SU-DHL-6 (cell line): ENCODE results near the gene ZNF688.

Source experiments
- H2AFZ ChIP-seq: fragments of 200-600 bp; sonication (generic); 2 replicates; pipeline ENCODE4 v1.6.1; 2014; ENCODE audit warnings: low read depth, mild to moderate bottlenecking, moderate library complexity, mixed read lengths, antibody characterized with exemption, low read length; ENCODE audit not compliant: severe bottlenecking
- H3F3A ChIP-seq: fragments of 200-600 bp; shearing (Covaris generic); 2 replicates; pipeline ENCODE4 v1.6.0; 2016; ENCODE audit warnings: antibody characterized with exemption, mild to moderate bottlenecking; ENCODE audit not compliant: insufficient read depth
- H3K27ac ChIP-seq: fragments of 200-600 bp; sonication (generic); 2 replicates; pipeline ENCODE4 v1.5.1; 2016; ENCODE audit warnings: low read depth, mild to moderate bottlenecking, low read length, moderate library complexity, mixed read lengths
- H3K27me3 ChIP-seq: fragments of 200-600 bp; sonication (generic), shearing (Covaris generic); 2 replicates; pipeline ENCODE4 v1.6.0; 2014; ENCODE audit warnings: mild to moderate bottlenecking, low read length
- H3K36me3 ChIP-seq: fragments of 200-600 bp; sonication (generic); 2 replicates; pipeline ENCODE4 v1.6.1; 2014; ENCODE audit warnings: mild to moderate bottlenecking, low read length, mixed read lengths
- H3K4me2 ChIP-seq: fragments of 300-600, 200-600 bp; shearing (Covaris generic), sonication (generic); 2 replicates; pipeline ENCODE4 v1.6.0; 2014; ENCODE audit warnings: low read length, low read depth, mild to moderate bottlenecking; ENCODE audit not compliant: poor library complexity, severe bottlenecking
- H3K4me3 ChIP-seq: fragments of 200-600 bp; sonication (generic); 2 replicates; pipeline ENCODE4 v1.5.1; 2014; ENCODE audit warnings: antibody characterized with exemption, low read length, mild to moderate bottlenecking, mixed read lengths; ENCODE audit not compliant: insufficient read depth, poor library complexity, severe bottlenecking
- H3K79me2 ChIP-seq: fragments of 200-600 bp; sonication (generic); 2 replicates; pipeline ENCODE4 v1.6.1; 2014; ENCODE audit warnings: mild to moderate bottlenecking, low read length, moderate library complexity; ENCODE audit not compliant: insufficient read depth
- H3K9ac ChIP-seq: fragments of 200-600 bp; sonication (generic); 2 replicates; pipeline ENCODE4 v1.7.0; 2014; ENCODE audit warnings: mild to moderate bottlenecking, low read length
- H3K9me2 ChIP-seq: fragments of 200-600 bp; sonication (generic); replicated peaks from 2 replicates; pipeline ENCODE4 v1.6.1; 2014; ENCODE audit warnings: low read length; ENCODE audit not compliant: insufficient read depth
- H3K9me3 ChIP-seq: fragments of 200-600 bp; sonication (generic); 2 replicates; pipeline ENCODE4 v1.6.1; 2014; ENCODE audit warnings: low read length, mixed read lengths; ENCODE audit not compliant: insufficient read depth
- H4K20me1 ChIP-seq: fragments of 200-600 bp; sonication (generic); 2 replicates; pipeline ENCODE4 v1.6.1; 2014; ENCODE audit warnings: low read depth, mild to moderate bottlenecking, antibody characterized with exemption, low read length, moderate library complexity, mixed read lengths
- EZH2phosphoT487 ChIP-seq: fragments of 200-600 bp; sonication (generic), shearing (Covaris generic); conservative IDR thresholded peaks from 2 replicates; pipeline ENCODE4 v1.6.1; 2018; ENCODE audit warnings: mild to moderate bottlenecking, antibody characterized with exemption, low read length, moderate library complexity, mixed read lengths
- TF ChIP-seq, protein P1 (sequence below): fragments of 200-600 bp; sonication (generic); IDR thresholded peaks from one replicate; pipeline ENCODE4 v1.5.1; 2017; ENCODE audit warnings: antibody characterized with exemption, mild to moderate bottlenecking, low read length, moderate library complexity; ENCODE audit not compliant: insufficient read depth, poor library complexity, severe bottlenecking

Gene ZNF688

GRCh38 chr16:30561089-30561816, 10.3 kb downstream of the ZNF688 start:
- H3K27me3 ChIP-seq: no peaks in the 10 kb centered on the region
- no peak overlapping the region for H3K4me2 ChIP-seq
- H3K4me3 ChIP-seq: no peak overlapping the region
- peaks cover 9% of the 10 kb centered on the region; the same call in 1 of the 2 replicates for H3K79me2 ChIP-seq
- no peaks in the 10 kb centered on the region for H3K9me3 ChIP-seq
- no peaks in the 10 kb centered on the region for H4K20me1 ChIP-seq
- no peaks in the 10 kb centered on the region for H3K36me3 ChIP-seq
- TF ChIP-seq, protein P1, sequence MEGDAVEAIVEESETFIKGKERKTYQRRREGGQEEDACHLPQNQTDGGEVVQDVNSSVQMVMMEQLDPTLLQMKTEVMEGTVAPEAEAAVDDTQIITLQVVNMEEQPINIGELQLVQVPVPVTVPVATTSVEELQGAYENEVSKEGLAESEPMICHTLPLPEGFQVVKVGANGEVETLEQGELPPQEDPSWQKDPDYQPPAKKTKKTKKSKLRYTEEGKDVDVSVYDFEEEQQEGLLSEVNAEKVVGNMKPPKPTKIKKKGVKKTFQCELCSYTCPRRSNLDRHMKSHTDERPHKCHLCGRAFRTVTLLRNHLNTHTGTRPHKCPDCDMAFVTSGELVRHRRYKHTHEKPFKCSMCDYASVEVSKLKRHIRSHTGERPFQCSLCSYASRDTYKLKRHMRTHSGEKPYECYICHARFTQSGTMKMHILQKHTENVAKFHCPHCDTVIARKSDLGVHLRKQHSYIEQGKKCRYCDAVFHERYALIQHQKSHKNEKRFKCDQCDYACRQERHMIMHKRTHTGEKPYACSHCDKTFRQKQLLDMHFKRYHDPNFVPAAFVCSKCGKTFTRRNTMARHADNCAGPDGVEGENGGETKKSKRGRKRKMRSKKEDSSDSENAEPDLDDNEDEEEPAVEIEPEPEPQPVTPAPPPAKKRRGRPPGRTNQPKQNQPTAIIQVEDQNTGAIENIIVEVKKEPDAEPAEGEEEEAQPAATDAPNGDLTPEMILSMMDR: no peak
- TF ChIP-seq EZH2phosphoT487: no peak
- H3F3A ChIP-seq: peaks cover 5% of the 10 kb centered on the region; the same call in 1 of the 2 replicates
- no peak overlapping the region for H3K27ac ChIP-seq
- H3K9me2 ChIP-seq: no peaks in the 10 kb centered on the region
- H2AFZ ChIP-seq: no peak overlapping the region
- H3K9ac ChIP-seq: no peak overlapping the region

DNA sequence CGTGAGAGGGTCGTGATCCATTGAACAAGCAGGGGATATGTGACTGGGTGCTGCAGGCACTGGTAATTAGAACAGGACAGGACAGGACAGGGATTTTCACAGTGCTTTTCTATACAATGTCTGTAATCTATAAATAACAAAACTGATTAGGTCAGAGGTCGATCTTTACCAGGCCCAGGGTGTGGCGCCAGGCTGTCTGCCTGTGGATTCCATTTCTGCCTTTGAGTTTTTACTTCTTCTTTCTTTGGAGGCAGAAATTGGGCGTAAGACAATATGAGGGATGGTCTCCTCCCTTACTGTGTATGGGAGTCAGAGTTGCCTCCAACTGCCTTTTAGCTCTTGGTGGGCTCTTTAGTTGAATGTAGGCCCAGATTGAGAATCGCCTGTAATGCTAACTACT, 11.8 kb downstream of the ZNF688 start:
- H2AFZ ChIP-seq: no peak overlapping the region
- H3K79me2 ChIP-seq: peaks cover 15% of the 10 kb centered on the region; the same call in 1 of the 2 replicates
- no peak overlapping the region for H3K4me3 ChIP-seq
- H3K9me3 ChIP-seq: no peaks in the 10 kb centered on the region
- peaks cover 5% of the 10 kb centered on the region; the same call in 1 of the 2 replicates for H3F3A ChIP-seq
- H4K20me1 ChIP-seq: no peaks in the 10 kb centered on the region
- no peaks in the 10 kb centered on the region for H3K27me3 ChIP-seq
- no peaks in the 10 kb centered on the region for H3K36me3 ChIP-seq
- no peak overlapping the region for H3K27ac ChIP-seq
- no peak overlapping the region for H3K9ac ChIP-seq
- H3K9me2 ChIP-seq: no peaks in the 10 kb centered on the region
- TF ChIP-seq, protein P1: no peak
- TF ChIP-seq EZH2phosphoT487: no peak
- H3K4me2 ChIP-seq: no peak overlapping the region

DNA sequence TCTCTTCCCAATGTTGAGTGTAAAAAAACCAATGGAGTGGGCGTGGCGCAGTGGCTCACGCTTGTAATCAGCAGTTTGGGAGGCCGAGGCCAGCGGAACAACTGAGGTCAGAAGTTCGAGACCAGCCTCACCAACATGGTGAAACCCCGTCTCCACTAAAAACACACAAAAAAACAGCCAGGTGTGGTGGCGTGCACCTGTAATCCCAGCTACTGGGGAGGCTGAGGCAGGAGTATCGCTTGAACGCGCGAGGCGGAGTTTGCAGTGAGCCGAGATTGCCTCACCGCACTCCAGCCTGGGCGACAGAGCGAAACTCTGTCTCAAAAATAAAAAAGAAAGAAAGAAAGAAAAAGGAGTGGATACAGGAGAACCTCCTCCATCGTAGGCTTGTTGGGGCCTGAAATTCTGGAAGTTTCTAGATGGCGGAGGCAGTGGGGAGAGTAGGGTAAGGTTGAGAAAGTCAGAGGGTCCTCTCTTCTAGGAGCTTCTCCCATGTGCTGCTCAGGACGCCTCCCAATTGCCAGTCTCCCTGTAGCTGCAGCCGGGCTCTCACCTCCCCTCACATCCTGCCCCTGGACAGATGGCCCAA, 12.6 kb downstream of the ZNF688 start:
- Histone ChIP-seq H3K27me3 (no peaks in the 10 kb centered on the region), H3K9me2 (no peaks in the 10 kb centered on the region), H3K9me3 (no peaks in the 10 kb centered on the region), H3K4me2 (peak overlapping the region; percentile 76), H3K27ac (peak overlapping the region; percentile 74), H3K79me2 (peaks cover 15% of the 10 kb centered on the region; the same call in 1 of the 2 replicates), H2AFZ (peak overlapping the region; percentile 88), H3F3A (peaks cover 5% of the 10 kb centered on the region; the same call in 1 of the 2 replicates), H4K20me1 (no peaks in the 10 kb centered on the region), H3K9ac (peak overlapping the region; percentile 93), H3K4me3 (no peak overlapping the region), H3K36me3 (no peaks in the 10 kb centered on the region)
- TF ChIP-seq EZH2phosphoT487: no peak
- TF ChIP-seq, protein P1: no peak
